ENCODE results near the gene SLC43A1. TPM values are rescaled to one million over a fixed set of nuclear protein-coding genes. Genes with fewer than 3 reads are reported as not detected.

SLC43A1 gene
- polyA plus RNA-seq, 3 donors = 5.4 to 6.2 (median 5.8) TPM

GRCh38 chr11:57547854-57548377, 32.4 kb upstream of the SLC43A1 start:
- H3K9ac ChIP-seq (ENCODE audit: insufficient read depth, low read length, poor library complexity, severe bottlenecking) = no peak overlapping the region
- peaks cover 11% of the 10 kb centered on the region in 2 donors for H3K4me1 ChIP-seq (ENCODE audit: control insufficient read depth in 1 of 2, insufficient read depth in 2 of 2, low read length in 2 of 2)
- WGBS (ENCODE audit: insufficient coverage) = 17% methylated on average over 5 of the region's 6 CpGs
- Mint-ChIP-seq H3K27me3 (ENCODE audit: low read depth in 3 of 3) (peaks cover 0 to 2% (median 0%) of the 10 kb centered on the region in 3 donors), H3K4me3 (no peak overlapping the region), H3K36me3 (peaks cover 54 to 63% of the 10 kb centered on the region in 2 donors), H3K27ac (peak overlapping the region in 6 of 7 donors; percentile 23 to 78 (median 66)), H3K9me3 (no peaks in the 10 kb centered on the region), H3K4me1 (peaks cover 12% of the 10 kb centered on the region)
- intact Hi-C loops (cut with micrococcal nuclease) = no loop called here
- H3K79me2 ChIP-seq (ENCODE audit: insufficient read depth, low read length) = no peaks in the 10 kb centered on the region
- H3K27ac ChIP-seq (ENCODE audit: low read depth in 1 of 2, low read length in 2 of 2) = peak overlapping the region in 1 of 2 donors; percentile 37
- H3K27me3 ChIP-seq (ENCODE audit: control insufficient read depth in 2 of 2, insufficient read depth in 2 of 2, low read length in 2 of 2) = no peaks in the 10 kb centered on the region
- DNase-seq = peak in 1 of 3 donors; percentile 11
- H3K4me2 ChIP-seq (replicated peaks; ENCODE audit: extremely low read depth, low read length, poor library complexity, severe bottlenecking) = no peak overlapping the region
- H3K4me3 ChIP-seq (replicated peaks in 1 of 3; ENCODE audit: low read depth in 2 of 3, low read length in 3 of 3) = no peak overlapping the region
- H3K36me3 ChIP-seq (replicated peaks in 1 of 2; ENCODE audit: control insufficient read depth in 1 of 2, insufficient read depth in 2 of 2, low read length in 2 of 2) = peaks cover 45 to 63% of the 10 kb centered on the region in 2 donors
- H4K20me1 ChIP-seq (ENCODE audit: insufficient read depth, low read length) = peaks cover 28% of the 10 kb centered on the region
- no peak for TF ChIP-seq CTCF (IDR thresholded peaks at IDR 0.05)
- H2AFZ ChIP-seq (ENCODE audit: insufficient read depth, low read depth, low read length, poor library complexity, severe bottlenecking) = no peak overlapping the region
- no peaks in the 10 kb centered on the region for H3K9me3 ChIP-seq (replicated peaks in 1 of 2; ENCODE audit: control insufficient read depth in 1 of 2, insufficient read depth in 1 of 2, low read length in 2 of 2)

- no peaks in the 10 kb centered on the region for H3K79me2 ChIP-seq (ENCODE audit: insufficient read depth, low read length)
- Mint-ChIP-seq H3K27me3 (ENCODE audit: low read depth in 3 of 3) (peaks cover 0 to 5% (median 0%) of the 10 kb centered on the region in 3 donors), H3K4me3 (no peak overlapping the region), H3K27ac (peak overlapping the region in 2 of 7 donors; percentile 65 to 89), H3K4me1 (peaks cover 12% of the 10 kb centered on the region), H3K36me3 (peaks cover 46 to 53% of the 10 kb centered on the region in 2 donors), H3K9me3 (no peaks in the 10 kb centered on the region)
- H4K20me1 ChIP-seq (ENCODE audit: insufficient read depth, low read length) = peaks cover 19% of the 10 kb centered on the region
- no peak overlapping the region for H3K9ac ChIP-seq (ENCODE audit: insufficient read depth, low read length, poor library complexity, severe bottlenecking)
- H3K27me3 ChIP-seq (ENCODE audit: control insufficient read depth in 2 of 2, insufficient read depth in 2 of 2, low read length in 2 of 2) = no peaks in the 10 kb centered on the region
- H3K36me3 ChIP-seq (replicated peaks in 1 of 2; ENCODE audit: control insufficient read depth in 1 of 2, insufficient read depth in 2 of 2, low read length in 2 of 2) = peaks cover 36 to 54% of the 10 kb centered on the region in 2 donors
- no peak overlapping the region for H3K4me3 ChIP-seq (replicated peaks in 1 of 3; ENCODE audit: low read depth in 2 of 3, low read length in 3 of 3)
- no peaks in the 10 kb centered on the region for H3K9me3 ChIP-seq (replicated peaks in 1 of 2; ENCODE audit: control insufficient read depth in 1 of 2, insufficient read depth in 1 of 2, low read length in 2 of 2)
- H2AFZ ChIP-seq (ENCODE audit: insufficient read depth, low read depth, low read length, poor library complexity, severe bottlenecking) = no peak overlapping the region
- 17% methylated on average over 1 of the region's 5 CpGs for WGBS (ENCODE audit: insufficient coverage)
- peaks cover 11% of the 10 kb centered on the region in 2 donors for H3K4me1 ChIP-seq (ENCODE audit: control insufficient read depth in 1 of 2, insufficient read depth in 2 of 2, low read length in 2 of 2)
- no peak overlapping the region for H3K27ac ChIP-seq (ENCODE audit: low read depth in 1 of 2, low read length in 2 of 2)
- TF ChIP-seq CTCF (IDR thresholded peaks at IDR 0.05) = no peak
- intact Hi-C loops (cut with micrococcal nuclease) = no loop called here
- H3K4me2 ChIP-seq (replicated peaks; ENCODE audit: extremely low read depth, low read length, poor library complexity, severe bottlenecking) = no peak overlapping the region
- no peak for DNase-seq
These were observed 31.5 kb upstream of the SLC43A1 start for GRCh38 chr11:57546869-57547475.
